Pancreas (tissue), 10 donors: ENCODE data around the gene RAB6A. TPM values are rescaled to one million over a fixed set of nuclear protein-coding genes. Genes with fewer than 3 reads are reported as not detected.

Experiments
- ATAC-seq, 4 donors: fragments of 200-7000 bp; cut with Tn5 transposase; one replicate each; pipeline versions ENCODE4 v1.8.0 to v1.9.1; 2020; ENCODE audit warnings: mild to moderate bottlenecking in 4 of 4, moderate library complexity in 4 of 4
- DNase-seq, 6 donors: peaks; one replicate each; pipeline ENCODE4 v3.0.0-alpha.2; 2020
- FAIRE-seq: peaks from 2 replicates; lab custom pipeline; 2012; peaks lifted over from hg19 to GRCh38; lab: Jason Lieb, UNC
- H3K27ac ChIP-seq, 4 donors: fragments of 200-600 bp; sonication (generic); 1 replicate in 3 of 4; 2 replicates in 1 of 4; pipeline versions ENCODE4 v1.5.0 to v1.8.0; 2020
- H3K27me3 ChIP-seq, 4 donors: fragments of 200-600 bp; one replicate each; pipeline ENCODE4 v1.8.0; 2021
- H3K36me3 ChIP-seq, 3 donors: fragments of 200-600 bp; sonication (generic) in 1 of 3; one replicate each; pipeline versions ENCODE4 v1.5.0 to v1.8.0; 2020 to 2021
- H3K4me1 ChIP-seq, 3 donors: fragments of 200-600 bp; one replicate each; pipeline ENCODE4 v1.8.0; 2021
- H3K4me3 ChIP-seq, 4 donors: fragments of 200-600 bp; sonication (generic) in 2 of 4; one replicate each; pipeline versions ENCODE4 v1.5.0 to v1.8.0; 2020 to 2021
- H3K9me3 ChIP-seq, 4 donors: fragments of 200-600 bp; one replicate each; pipeline ENCODE4 v1.8.0; 2021
- WGBS, 2 donors: extraction: QIAGEN DNeasy Blood & Tissue Kit; methylation state at CpG; one replicate each; pipeline ENCODE4 v1.1.7; 2013; 5-methylcytosine and 5-hydroxymethylcytosine counted together
- intact Hi-C, 3 donors: fragments of 100-400 bp; cut with DNase I; formaldehyde crosslinking; loops; one replicate each; pipeline versions ENCODE4 v1.11.1 to v1.14.2; 2022
- polyA plus RNA-seq, 2 donors: library from polyadenylated mRNA; stranded (reverse); fragments of 200-250 nt; gene quantifications; one replicate each; pipeline ENCODE4 v1.2.3, GENCODE V29; 2013
- total RNA-seq, 6 donors: library from RNA; stranded (reverse); fragmentation: NEBNext Ultra II Directional in 4 of 6; extraction: Animal tissue kit (Norgen Biotek cat#: 25700) in 4 of 6; gene quantifications; one replicate each; pipeline versions ENCODE4 v1.2.1 to v1.2.4, GENCODE V29; 2021 to 2023
- TF ChIP-seq, protein P1 (sequence below), 4 donors: fragments of 200-600 bp; sonication (generic) in 3 of 4; IDR thresholded peaks; one replicate each; pipeline versions ENCODE4 v1.5.0 to v1.8.0; 2021; ENCODE audit warnings: antibody characterized with exemption in 4 of 4
- donor health status: healthy with polysubstance abuse.
- donor health status: DM: no; HTN: no; CAD: no; lungs with moderate emphysema.
- donor health status: DM: no; HTN: no; CAD: no.
- donor health status: control.
- donor health status: control.
- donor health status: Bipolar disorder and iron deficiency.
- donor health status: DM: yes; HTN: yes; CAD: no.
- donor health status: DM: no; HTN: no; CAD: no.
- donor health status: DM: no; HTN: no; CAD: no.
- donor health status: DM: yes; HTN: yes; CAD: no.

The RAB6A gene
- total and polyA plus RNA-seq, 8 donors = 19.2 to 80.5 (median 49.2) TPM

GRCh38 chr11:73652046-73652730, 108.7 kb downstream of the RAB6A start:
- TF ChIP-seq, protein P1, sequence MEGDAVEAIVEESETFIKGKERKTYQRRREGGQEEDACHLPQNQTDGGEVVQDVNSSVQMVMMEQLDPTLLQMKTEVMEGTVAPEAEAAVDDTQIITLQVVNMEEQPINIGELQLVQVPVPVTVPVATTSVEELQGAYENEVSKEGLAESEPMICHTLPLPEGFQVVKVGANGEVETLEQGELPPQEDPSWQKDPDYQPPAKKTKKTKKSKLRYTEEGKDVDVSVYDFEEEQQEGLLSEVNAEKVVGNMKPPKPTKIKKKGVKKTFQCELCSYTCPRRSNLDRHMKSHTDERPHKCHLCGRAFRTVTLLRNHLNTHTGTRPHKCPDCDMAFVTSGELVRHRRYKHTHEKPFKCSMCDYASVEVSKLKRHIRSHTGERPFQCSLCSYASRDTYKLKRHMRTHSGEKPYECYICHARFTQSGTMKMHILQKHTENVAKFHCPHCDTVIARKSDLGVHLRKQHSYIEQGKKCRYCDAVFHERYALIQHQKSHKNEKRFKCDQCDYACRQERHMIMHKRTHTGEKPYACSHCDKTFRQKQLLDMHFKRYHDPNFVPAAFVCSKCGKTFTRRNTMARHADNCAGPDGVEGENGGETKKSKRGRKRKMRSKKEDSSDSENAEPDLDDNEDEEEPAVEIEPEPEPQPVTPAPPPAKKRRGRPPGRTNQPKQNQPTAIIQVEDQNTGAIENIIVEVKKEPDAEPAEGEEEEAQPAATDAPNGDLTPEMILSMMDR (IDR thresholded peaks at IDR 0.05) = no peak
- Histone ChIP-seq H3K4me1 (no peaks in the 10 kb centered on the region), H3K36me3 (no peaks in the 10 kb centered on the region), H3K9me3 (no peaks in the 10 kb centered on the region), H3K4me3 (no peak overlapping the region), H3K27ac (peak overlapping the region in 2 of 4 donors; percentile 5 to 58), H3K27me3 (no peaks in the 10 kb centered on the region)
- peak in 5 of 6 donors; percentile 31 to 60 (median 51) for DNase-seq
- ATAC-seq = peak; percentile 20 to 67 (median 41)
- intact Hi-C loops = loop anchor here in 1 of 3 donors (10.0 kb wide), 1 partner anchor 257 kb away; no protein-coding TSS in a partner anchor
- no peak for FAIRE-seq
- 49 to 62% methylated on average over 8 of the region's 8 CpGs for WGBS, 2 donors

DNA sequence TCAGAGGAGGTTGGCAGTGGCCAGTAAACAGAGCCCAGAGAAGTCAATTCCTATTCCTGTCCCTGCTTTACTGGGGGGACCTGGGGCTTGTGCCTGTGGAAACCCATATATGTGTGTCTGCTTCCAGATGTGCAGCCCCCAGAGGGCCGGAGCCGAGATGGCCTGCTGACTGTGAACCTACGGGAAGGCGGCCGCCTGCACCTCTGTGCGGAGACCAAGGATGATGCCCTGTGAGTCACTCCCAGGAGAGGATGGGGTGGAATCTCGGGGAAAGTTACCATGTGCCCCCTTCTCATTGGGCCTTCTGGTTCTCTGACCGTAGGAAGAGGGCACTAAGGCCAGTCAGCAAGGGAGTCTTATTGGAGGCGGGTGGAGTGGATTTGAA, 109.2 kb downstream of the RAB6A start:
- no peak for ATAC-seq
- no peak for FAIRE-seq

DNA sequence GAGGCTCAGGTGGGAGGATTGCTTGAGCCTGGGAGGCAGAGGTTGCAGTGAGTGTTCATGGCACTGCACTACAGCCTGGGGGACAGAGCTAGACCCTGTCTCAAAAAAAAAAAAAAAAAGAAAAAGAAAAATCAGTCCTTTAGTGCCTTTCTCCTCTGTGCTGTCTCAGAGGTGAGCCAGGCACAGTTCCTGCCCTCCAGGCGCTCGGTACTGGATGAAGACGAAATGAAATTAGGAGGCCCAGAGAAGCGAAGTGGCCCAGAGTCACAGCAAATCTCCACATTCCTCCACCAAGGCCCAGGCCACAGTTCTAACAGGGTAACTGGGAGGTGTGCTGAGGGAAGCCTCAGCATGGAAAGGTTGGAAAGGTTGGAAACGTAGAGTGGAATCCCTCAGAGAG, 109.6 kb downstream of the RAB6A start:
- Histone ChIP-seq H3K4me1 (no peaks in the 10 kb centered on the region), H3K27ac (no peak overlapping the region), H3K9me3 (no peaks in the 10 kb centered on the region), H3K36me3 (no peaks in the 10 kb centered on the region), H3K4me3 (no peak overlapping the region), H3K27me3 (no peaks in the 10 kb centered on the region)
- TF ChIP-seq, protein P1 (IDR thresholded peaks at IDR 0.05) = no peak
- intact Hi-C loops = loop anchor here in 1 of 3 donors (10.0 kb wide), 1 partner anchor 256 kb away; no protein-coding TSS in a partner anchor
- 93 to 94% methylated on average over 5 of the region's 5 CpGs for WGBS, 2 donors
- ATAC-seq (no peak), FAIRE-seq (no peak), DNase-seq (no peak)

More for the DNA sequence above, 109.2 kb downstream of the RAB6A start:
- Histone ChIP-seq H3K4me3 (no peak overlapping the region), H3K27ac (peak overlapping the region in 2 of 4 donors; percentile 5 to 58), H3K9me3 (no peaks in the 10 kb centered on the region), H3K36me3 (no peaks in the 10 kb centered on the region), H3K4me1 (no peaks in the 10 kb centered on the region), H3K27me3 (no peaks in the 10 kb centered on the region)
- DNase-seq = peak in 1 of 6 donors; percentile 45
- TF ChIP-seq, protein P1 (IDR thresholded peaks at IDR 0.05) = no peak
- WGBS, 2 donors = 90 to 94% methylated on average over 9 of the region's 9 CpGs
- intact Hi-C loops = loop anchor here in 1 of 3 donors (10.0 kb wide), 1 partner anchor 257 kb away; no protein-coding TSS in a partner anchor

- FAIRE-seq (no peak), DNase-seq (no peak), ATAC-seq (no peak)
- Histone ChIP-seq H3K36me3 (no peaks in the 10 kb centered on the region), H3K4me3 (no peak overlapping the region), H3K4me1 (no peaks in the 10 kb centered on the region), H3K9me3 (no peaks in the 10 kb centered on the region), H3K27ac (no peak overlapping the region), H3K27me3 (no peaks in the 10 kb centered on the region)
- intact Hi-C loops = loop anchor here in 1 of 3 donors (10.0 kb wide), 1 partner anchor 256 kb away; no protein-coding TSS in a partner anchor
- WGBS, 2 donors = 92 to 93% methylated on average over 14 of the region's 14 CpGs
- TF ChIP-seq, protein P1 (IDR thresholded peaks at IDR 0.05) = no peak
Measured at GRCh38 chr11:73650400-73650799, 110.5 kb downstream of the RAB6A start.

DNA sequence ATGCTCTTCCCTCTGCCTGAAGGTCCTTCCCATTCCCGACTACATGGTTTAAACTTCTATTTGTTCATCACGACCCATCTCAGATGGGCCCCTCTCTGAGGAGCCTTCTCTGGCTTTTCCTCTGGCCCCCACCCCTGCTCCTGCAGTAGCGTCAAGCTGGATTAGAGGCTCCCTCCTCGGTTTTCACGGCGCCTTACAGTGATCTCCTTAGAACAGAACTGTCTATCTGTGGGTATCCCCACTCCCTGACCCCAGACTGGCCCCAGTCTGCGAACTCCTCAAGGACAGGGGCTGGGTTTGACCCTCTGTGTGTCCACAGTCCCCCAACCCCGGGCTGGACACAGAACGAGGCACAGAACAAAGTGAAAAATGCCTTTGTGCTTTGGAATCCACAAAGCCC, 111.7 kb downstream of the RAB6A start:
- H3K4me3 ChIP-seq = no peak overlapping the region
- FAIRE-seq (no peak), ATAC-seq (no peak), DNase-seq (no peak)
- intact Hi-C loops = no loop called here
- no peaks in the 10 kb centered on the region for H3K36me3 ChIP-seq
- H3K9me3 ChIP-seq = no peaks in the 10 kb centered on the region
- 71 to 79% methylated on average over 9 of the region's 9 CpGs for WGBS, 2 donors
- H3K27ac ChIP-seq = no peak overlapping the region
- H3K27me3 ChIP-seq = no peaks in the 10 kb centered on the region
- H3K4me1 ChIP-seq = no peaks in the 10 kb centered on the region
- TF ChIP-seq, protein P1 (IDR thresholded peaks at IDR 0.05) = no peak
